ENCODE data around the gene LGR6.
A peak's percentile ranks its signal among the peaks of the same experiment; 100 is the strongest.

Gene LGR6

DNA sequence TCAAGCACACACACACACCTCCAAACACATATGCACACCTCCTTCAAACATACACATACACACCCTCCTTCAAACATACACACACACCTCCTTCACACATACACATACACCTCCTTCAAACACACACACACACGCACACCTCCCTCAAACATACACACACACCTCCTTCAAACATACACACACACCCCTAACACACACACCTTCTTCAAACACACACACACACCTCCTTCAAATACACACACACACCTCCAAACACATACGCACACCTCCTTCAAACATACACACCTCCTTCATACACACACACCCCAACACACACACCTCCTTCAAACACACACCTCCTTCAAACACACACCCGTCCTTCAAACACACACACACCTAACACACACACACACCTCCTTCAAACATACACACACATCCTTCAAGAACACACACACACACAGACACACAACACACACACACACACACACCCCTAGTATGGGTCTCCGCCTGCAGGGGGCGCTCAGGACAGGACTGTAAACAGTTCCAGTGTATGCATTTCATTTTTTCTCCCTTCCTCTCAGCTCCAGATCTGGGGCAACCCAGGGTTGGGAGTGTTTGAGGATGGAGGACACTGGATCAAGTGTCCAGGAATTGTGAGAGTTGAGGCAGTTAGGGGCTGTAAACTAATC, 12.1 kb downstream of the LGR6 start:
- Histone ChIP-seq H3K9me3 (ENCODE audit: insufficient read depth, low read depth, low read length) (no peaks in the 10 kb centered on the region), H2AFZ (ENCODE audit: low read length) (no peak overlapping the region), H3K79me2 (ENCODE audit: insufficient read depth, low read length) (no peaks in the 10 kb centered on the region), H3F3A (ENCODE audit: low read depth) (no peaks in the 10 kb centered on the region), H3K36me3 (ENCODE audit: insufficient read depth, low read length) (no peaks in the 10 kb centered on the region), H3K4me3 (ENCODE audit: low read length, poor library complexity, severe bottlenecking) (no peak overlapping the region), H4K20me1 (ENCODE audit: insufficient read depth, low read length, poor library complexity, severe bottlenecking) (no peaks in the 10 kb centered on the region), H3K4me1 (ENCODE audit: insufficient read depth, low read length, poor library complexity, severe bottlenecking) (peaks cover 9% of the 10 kb centered on the region), H3K27me3 (ENCODE audit: insufficient read depth, low read length, poor library complexity, severe bottlenecking) (no peaks in the 10 kb centered on the region), H3K9ac (ENCODE audit: low read depth, low read length, poor library complexity, severe bottlenecking) (no peak overlapping the region), H3K9me2 (replicated peaks; ENCODE audit: low read depth, low read length) (no peaks in the 10 kb centered on the region), H3K4me2 (ENCODE audit: low read depth, low read length, poor library complexity, severe bottlenecking) (no peak overlapping the region)
- TF ChIP-seq, protein P1, sequence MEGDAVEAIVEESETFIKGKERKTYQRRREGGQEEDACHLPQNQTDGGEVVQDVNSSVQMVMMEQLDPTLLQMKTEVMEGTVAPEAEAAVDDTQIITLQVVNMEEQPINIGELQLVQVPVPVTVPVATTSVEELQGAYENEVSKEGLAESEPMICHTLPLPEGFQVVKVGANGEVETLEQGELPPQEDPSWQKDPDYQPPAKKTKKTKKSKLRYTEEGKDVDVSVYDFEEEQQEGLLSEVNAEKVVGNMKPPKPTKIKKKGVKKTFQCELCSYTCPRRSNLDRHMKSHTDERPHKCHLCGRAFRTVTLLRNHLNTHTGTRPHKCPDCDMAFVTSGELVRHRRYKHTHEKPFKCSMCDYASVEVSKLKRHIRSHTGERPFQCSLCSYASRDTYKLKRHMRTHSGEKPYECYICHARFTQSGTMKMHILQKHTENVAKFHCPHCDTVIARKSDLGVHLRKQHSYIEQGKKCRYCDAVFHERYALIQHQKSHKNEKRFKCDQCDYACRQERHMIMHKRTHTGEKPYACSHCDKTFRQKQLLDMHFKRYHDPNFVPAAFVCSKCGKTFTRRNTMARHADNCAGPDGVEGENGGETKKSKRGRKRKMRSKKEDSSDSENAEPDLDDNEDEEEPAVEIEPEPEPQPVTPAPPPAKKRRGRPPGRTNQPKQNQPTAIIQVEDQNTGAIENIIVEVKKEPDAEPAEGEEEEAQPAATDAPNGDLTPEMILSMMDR (conservative IDR thresholded peaks at IDR 0.05; ENCODE audit: low read length) = peak; percentile 68
- TF ChIP-seq EZH2phosphoT487 (IDR thresholded peaks at IDR 0.05; ENCODE audit: borderline replicate concordance) = no peak

DNA sequence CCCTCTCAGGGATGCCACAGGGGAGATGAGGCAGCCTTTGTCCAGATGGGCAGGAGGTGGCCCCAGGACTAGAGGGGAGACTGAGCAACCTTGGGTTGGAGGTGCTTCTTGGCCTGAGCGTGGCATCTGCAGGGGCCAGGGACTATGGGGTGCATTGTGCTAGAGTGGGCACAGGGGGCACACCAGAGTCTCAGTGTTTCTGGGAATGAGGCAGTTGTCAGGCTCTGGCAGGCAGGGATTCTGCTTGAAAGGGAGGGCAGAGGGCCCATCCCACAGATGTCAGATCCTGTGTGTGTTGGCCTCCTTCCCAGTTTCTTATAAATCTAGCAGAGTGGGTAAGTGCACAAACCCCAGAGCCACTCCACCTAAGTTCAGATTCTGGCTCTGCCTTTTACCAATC, 13.7 kb downstream of the LGR6 start:
- Histone ChIP-seq H3F3A (ENCODE audit: low read depth) (no peaks in the 10 kb centered on the region), H3K9me2 (replicated peaks; ENCODE audit: low read depth, low read length) (no peaks in the 10 kb centered on the region), H3K27me3 (ENCODE audit: insufficient read depth, low read length, poor library complexity, severe bottlenecking) (no peaks in the 10 kb centered on the region), H3K79me2 (ENCODE audit: insufficient read depth, low read length) (no peaks in the 10 kb centered on the region), H3K9me3 (ENCODE audit: insufficient read depth, low read depth, low read length) (no peaks in the 10 kb centered on the region), H3K4me2 (ENCODE audit: low read depth, low read length, poor library complexity, severe bottlenecking) (no peak overlapping the region), H3K4me3 (ENCODE audit: low read length, poor library complexity, severe bottlenecking) (no peak overlapping the region), H3K36me3 (ENCODE audit: insufficient read depth, low read length) (no peaks in the 10 kb centered on the region), H3K9ac (ENCODE audit: low read depth, low read length, poor library complexity, severe bottlenecking) (no peak overlapping the region), H4K20me1 (ENCODE audit: insufficient read depth, low read length, poor library complexity, severe bottlenecking) (no peaks in the 10 kb centered on the region), H3K4me1 (ENCODE audit: insufficient read depth, low read length, poor library complexity, severe bottlenecking) (no peaks in the 10 kb centered on the region), H2AFZ (ENCODE audit: low read length) (no peak overlapping the region)
- TF ChIP-seq EZH2phosphoT487 (IDR thresholded peaks at IDR 0.05; ENCODE audit: borderline replicate concordance) = no peak
- TF ChIP-seq, protein P1 (conservative IDR thresholded peaks at IDR 0.05; ENCODE audit: low read length) = no peak; the same call in 1 of the 2 replicates

GRCh38 chr1:202208351-202208857, 14.8 kb downstream of the LGR6 start:
- H3K36me3 ChIP-seq (ENCODE audit: insufficient read depth, low read length) = no peaks in the 10 kb centered on the region
- no peaks in the 10 kb centered on the region for H3K27me3 ChIP-seq (ENCODE audit: insufficient read depth, low read length, poor library complexity, severe bottlenecking)
- H3K4me2 ChIP-seq (ENCODE audit: low read depth, low read length, poor library complexity, severe bottlenecking) = no peak overlapping the region
- no peaks in the 10 kb centered on the region for H3K9me2 ChIP-seq (replicated peaks; ENCODE audit: low read depth, low read length)
- H3K9ac ChIP-seq (ENCODE audit: low read depth, low read length, poor library complexity, severe bottlenecking) = no peak overlapping the region
- H4K20me1 ChIP-seq (ENCODE audit: insufficient read depth, low read length, poor library complexity, severe bottlenecking) = no peaks in the 10 kb centered on the region
- no peaks in the 10 kb centered on the region for H3F3A ChIP-seq (ENCODE audit: low read depth)
- H3K9me3 ChIP-seq (ENCODE audit: insufficient read depth, low read depth, low read length) = no peaks in the 10 kb centered on the region
- no peak overlapping the region for H2AFZ ChIP-seq (ENCODE audit: low read length)
- no peaks in the 10 kb centered on the region for H3K79me2 ChIP-seq (ENCODE audit: insufficient read depth, low read length)
- no peak overlapping the region for H3K4me3 ChIP-seq (ENCODE audit: low read length, poor library complexity, severe bottlenecking)
- no peaks in the 10 kb centered on the region for H3K4me1 ChIP-seq (ENCODE audit: insufficient read depth, low read length, poor library complexity, severe bottlenecking)
- TF ChIP-seq, protein P1 (conservative IDR thresholded peaks at IDR 0.05; ENCODE audit: low read length) = no peak
- TF ChIP-seq EZH2phosphoT487 (IDR thresholded peaks at IDR 0.05; ENCODE audit: borderline replicate concordance) = no peak

All from Loucy (cell line).